GM19397 (cell line): ENCODE data around the gene ECHS1.

ENCODE experiments used
- ATAC-seq: cut with Tn5 transposase; IDR thresholded peaks from one replicate; pipeline ENCODE4 v1.9.1; 2021; ENCODE audit warnings: mild to moderate bottlenecking, moderate library complexity; ENCODE audit not compliant: unreplicated experiment

Gene ECHS1

DNA sequence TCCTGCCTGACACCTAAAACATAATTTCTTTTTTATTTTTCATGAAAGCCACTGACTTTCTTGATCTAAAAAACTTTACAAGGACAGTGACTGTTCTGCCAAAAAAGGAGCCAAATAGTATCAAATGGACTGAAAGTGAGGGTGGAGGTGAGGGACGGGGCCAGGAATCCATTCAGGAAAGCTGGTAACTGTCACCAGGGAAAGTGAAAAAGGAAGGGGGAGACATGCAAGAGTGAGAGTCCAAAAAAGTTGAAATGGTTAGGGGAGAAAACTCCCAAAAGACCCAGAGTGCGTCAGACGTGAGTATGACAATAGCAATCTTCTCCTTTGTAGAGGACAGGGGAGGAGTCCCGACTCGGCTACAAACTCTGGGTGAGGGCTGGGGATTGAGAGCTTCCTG lies 28.9 kb downstream of the ECHS1 start:
- ATAC-seq: no peak

- no peak for ATAC-seq
These were observed 29.6 kb downstream of the ECHS1 start for GRCh38 chr10:133343558-133343957.

DNA sequence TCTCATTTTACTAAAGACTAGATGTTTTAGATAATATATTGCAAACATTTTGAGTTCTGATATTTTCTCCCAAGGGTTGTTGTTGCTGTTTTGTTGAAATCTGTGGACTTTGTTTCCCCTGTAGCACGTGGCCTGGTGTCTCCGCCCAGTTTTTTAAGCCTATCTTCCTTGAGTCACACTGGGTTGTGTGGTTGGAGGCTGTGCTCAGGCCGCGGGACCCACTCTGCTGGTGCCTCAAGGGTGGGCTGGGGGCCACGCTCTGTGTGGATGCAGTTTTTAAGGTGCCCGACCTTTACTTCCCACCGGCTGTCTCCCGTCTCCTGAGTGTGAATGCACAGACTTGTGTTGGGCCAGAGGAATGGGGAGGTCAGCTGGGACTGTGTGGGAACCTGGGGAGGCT lies 30.2 kb downstream of the ECHS1 start:
- ATAC-seq: no peak

DNA sequence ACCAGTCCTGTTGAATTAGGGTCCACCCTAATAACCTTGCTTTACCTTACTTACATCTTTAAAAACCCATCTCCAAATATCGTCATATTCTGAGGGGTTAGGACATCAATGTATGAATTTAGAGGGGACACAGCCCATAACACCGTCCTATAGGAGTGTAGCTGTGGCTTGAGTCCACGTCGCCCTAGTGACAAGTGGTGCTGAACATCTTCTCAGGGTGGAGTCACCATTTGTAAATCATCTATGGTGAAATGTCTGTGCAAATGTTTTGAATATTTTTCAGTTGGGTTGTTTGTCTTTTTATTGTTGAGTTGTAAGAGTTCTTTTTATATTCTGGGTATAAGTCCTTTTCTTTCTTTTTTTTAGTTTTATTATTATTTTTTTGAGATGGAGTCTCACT lies 31.2 kb downstream of the ECHS1 start:
- no peak for ATAC-seq

GRCh38 chr10:133339708-133340380 lies 33.3 kb downstream of the ECHS1 start:
- ATAC-seq: no peak

- ATAC-seq: no peak
These were observed 34.8 kb downstream of the ECHS1 start for GRCh38 chr10:133338080-133339071.

GRCh38 chr10:133337370-133337725 lies 35.8 kb downstream of the ECHS1 start:
- ATAC-seq: no peak

DNA sequence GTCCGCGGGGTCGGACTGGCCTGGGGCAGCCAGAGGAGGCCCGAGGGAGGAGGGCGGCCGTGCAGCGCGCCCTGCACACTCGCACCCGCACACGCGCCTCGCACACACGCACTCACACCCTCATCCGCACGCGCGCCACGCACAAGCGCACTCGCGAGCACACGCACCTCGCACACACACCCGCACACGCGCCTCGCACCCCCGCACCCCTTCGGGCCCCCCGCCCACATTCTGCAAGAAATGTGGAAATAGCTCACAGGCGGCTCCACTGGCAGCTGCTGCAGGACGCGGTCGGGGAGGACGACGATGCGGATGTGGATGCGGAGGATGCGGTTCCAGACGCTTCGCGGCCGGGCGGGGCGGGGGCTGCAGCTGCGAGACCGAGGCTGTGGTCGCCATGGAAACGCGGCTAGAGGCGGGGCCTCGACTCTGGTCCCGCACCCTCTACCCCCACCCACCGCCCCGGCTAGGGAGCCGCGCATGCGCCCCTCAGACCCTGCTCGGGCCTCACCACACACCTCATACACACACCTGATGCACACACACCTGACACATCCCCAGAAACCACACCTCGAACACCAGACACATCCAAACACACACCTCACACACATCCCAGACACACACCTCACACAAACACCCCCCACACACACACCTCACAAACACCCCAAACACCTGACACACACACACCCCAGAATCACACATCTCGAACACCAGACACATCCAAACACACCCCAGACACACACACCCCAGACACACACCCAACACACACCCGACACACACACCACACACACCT lies 36.4 kb downstream of the ECHS1 start, which contains the start of gene CALY:
Gene CALY, minus strand, starts transcription at position 320 of the 793 bp plus-strand sequence. CDS start 7,907 bp downstream, outside the sequence.
- ATAC-seq: no peak

- no peak for ATAC-seq
These were observed 37.0 kb downstream of the ECHS1 start for GRCh38 chr10:133336118-133336576.

DNA sequence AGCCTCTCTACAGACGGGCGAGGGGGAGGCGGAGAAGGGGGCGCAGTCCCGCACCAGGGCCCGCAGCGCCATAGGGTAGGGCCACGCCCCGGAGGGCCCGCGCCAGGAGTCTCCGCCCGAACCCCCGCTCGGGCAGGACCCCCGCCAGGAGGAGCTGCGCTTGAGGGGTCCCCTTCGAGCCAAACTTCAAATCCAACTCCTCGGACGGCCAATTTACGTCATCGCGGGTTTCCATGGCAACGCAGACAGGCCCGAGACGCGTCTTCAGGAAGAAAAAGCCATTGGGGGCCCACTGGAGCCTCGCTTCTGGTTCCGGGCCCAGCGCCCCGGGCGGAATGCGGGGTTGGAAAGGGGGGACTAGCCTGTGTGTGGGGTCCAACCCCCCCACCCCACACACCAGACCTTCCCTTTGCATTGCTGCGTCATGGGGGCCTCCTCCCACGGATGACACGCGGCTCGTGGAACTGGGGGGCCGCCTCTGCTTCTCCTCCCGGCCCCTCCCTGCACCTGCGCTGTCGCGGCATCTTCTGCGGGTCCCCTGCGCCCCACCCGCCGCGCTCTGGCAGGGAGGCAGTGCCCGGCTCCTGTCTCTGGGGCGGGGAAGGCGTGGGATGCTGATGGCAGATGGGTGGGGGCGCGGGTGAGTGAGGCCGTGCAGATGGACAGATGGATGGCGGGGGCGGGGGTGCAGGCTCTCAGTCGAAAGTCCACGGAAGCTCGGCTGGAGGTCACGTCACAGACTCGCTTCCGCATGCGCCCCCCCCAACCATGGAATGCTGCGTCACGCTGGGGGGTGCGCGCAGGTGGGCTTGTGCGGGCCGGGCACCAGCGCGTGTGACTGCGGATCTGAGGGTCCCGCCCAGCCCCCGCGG lies 37.7 kb downstream of the ECHS1 start:
- no peak for ATAC-seq

- ATAC-seq: no peak
These were observed 38.5 kb downstream of the ECHS1 start for GRCh38 chr10:133334503-133335245.

GRCh38 chr10:133332936-133333699 lies 40.0 kb downstream of the ECHS1 start:
- no peak for ATAC-seq

DNA sequence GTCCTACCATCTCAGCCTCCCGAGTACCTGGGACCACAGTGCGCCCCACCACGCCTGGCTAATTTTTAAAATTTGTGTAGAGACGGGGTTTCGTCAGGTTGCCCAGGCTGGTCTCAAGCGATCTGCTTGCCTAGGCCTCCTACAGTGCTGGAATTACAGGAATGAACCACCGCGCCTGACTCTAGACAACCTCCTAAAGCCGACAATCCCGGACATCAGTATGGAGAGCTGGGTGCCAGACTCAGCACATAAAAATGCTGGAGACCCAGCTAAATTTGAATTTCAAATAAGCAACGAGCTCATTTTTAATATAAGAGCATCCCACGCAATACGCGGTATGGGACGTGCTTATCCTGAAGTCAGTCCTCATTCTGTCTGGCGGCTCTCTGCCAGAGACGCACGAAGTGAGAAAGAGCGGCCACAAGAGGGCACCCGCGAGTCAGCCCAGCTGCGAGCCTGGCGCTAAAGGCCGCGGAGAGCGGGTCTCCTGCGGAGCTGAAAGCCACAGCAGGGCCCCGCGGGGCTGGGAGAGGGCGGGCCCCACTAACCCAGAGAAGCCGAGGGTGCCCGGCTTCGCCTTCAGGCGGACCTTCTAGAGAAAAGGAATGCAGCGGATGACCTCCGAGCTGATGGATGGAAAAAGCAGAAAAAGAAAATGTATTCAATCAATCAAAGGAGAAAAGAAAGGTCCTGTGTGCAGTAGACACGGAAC lies 43.5 kb downstream of the ECHS1 start:
- peak; percentile 82 for ATAC-seq

DNA sequence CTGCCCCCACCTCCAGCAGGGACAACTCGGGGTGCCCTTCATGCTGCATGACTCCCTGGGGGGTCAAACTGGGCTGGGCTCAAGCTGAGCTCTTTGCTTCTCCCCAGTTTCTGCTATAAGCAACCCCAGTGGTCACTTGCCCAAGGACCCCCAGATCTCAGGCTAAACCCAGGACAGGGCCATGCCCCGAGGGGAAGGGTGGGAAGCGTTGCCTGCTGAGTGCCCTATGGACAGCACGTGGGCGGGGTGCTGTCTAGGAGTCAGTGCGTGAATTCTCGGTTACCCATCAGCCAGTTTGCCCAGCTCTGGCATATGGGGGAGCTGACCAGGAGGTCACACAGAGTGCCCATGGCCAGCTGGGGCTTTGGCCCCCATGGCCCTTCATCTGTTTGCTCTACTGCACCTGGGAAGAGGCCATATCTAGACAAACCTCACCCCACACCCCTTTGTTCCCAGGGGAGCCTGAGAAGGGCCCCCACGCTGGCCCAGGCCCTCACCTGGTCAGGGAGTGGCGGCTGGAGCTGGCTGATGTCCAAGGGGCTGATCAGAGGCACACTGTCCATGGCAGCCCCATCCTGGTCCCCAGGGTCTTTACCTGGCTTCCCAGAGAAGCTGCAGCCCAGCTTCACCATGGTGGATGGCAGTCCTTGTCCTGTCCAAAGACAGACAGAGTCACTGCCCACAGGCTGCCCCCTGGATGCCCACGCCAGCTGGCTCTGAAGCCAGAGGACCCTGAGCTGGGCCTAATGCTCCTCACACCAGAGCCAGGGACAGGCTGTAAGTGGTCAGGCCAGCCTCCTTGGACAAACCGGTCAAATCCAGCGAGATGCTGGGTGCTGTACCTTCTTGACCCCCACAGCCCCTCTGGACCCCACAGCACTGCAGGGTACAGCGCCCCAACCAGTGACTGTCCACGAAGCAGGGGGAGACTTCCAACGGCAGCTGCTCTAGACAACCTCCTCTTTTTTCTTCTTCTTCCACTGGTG lies 44.5 kb downstream of the ECHS1 start:
- ATAC-seq: no peak

GRCh38 chr10:133327651-133328357 lies 45.4 kb downstream of the ECHS1 start:
- ATAC-seq: no peak
